HL-60 (cell line): ENCODE results near the gene FAM50B.

Source experiments
- CTCF ChIP-seq: IDR thresholded peaks from one replicate; pipeline ENCODE4 v1.5.1; 2011; ENCODE audit warnings: low read length, control low read depth, inconsistent platforms; ENCODE audit not compliant: insufficient read depth
- POLR2AphosphoS5 ChIP-seq: IDR thresholded peaks from 2 replicates; pipeline ENCODE4 v1.6.1; 2012; ENCODE audit warnings: low read depth
- SPI1 ChIP-seq: IDR thresholded peaks from 2 replicates; pipeline ENCODE4 v1.6.1; 2012; ENCODE audit warnings: low read depth, mild to moderate bottlenecking, borderline replicate concordance

- TF ChIP-seq SPI1 (no peak), CTCF (no peak), POLR2AphosphoS5 (no peak)
Observed at GRCh38 chr6:3873051-3873450, 23.9 kb downstream of the FAM50B start.
